Daoy (cell line): Measurements from ENCODE around the gene RESF1. TPM values are rescaled to one million over a fixed set of nuclear protein-coding genes. Genes with fewer than 3 reads are reported as not detected.

Experiments used
- DNase-seq: peaks from one replicate; pipeline ENCODE4 v3.0.0-alpha.2; 2015; ENCODE audit warnings: low read depth
- total RNA-seq: library from RNA; depleted of rRNA; stranded (reverse); fragments of >200 nt; shearing (Covaris generic); gene quantifications from 2 replicates; pipeline ENCODE4 v1.2.3, GENCODE V29; 2014

RESF1 gene
- total RNA-seq, 1 experiment from 2014 or later, result 12.1 TPM

DNA sequence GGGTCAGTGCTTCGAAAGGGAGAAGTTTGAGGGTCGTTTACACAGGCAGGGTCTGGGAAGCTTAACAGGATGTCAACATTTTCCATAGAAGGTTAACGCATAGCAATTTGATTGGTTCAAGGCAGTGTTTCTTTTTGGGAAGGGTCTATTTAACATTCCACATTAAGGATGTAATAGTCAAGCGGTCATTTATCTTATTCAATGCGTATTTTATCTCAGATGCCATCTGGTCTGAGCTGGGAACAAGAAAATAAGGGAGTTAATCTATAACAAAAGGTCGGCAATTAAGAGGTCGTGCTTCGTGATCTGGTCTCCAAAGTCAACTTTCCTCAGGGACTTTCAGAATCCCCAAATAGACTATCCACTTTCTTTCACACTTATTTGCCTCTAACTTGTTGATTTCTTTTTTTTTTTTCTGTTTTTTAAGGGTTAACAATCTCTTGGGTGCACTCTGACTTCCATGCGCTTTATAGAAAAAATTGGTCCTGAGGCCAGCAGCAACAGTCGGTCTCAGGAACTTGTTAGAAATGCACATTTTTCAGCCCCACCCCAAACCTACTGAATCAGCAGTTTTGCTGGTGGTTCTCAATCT is 550 bp upstream of the RESF1 start:
- no peak for DNase-seq

DNA sequence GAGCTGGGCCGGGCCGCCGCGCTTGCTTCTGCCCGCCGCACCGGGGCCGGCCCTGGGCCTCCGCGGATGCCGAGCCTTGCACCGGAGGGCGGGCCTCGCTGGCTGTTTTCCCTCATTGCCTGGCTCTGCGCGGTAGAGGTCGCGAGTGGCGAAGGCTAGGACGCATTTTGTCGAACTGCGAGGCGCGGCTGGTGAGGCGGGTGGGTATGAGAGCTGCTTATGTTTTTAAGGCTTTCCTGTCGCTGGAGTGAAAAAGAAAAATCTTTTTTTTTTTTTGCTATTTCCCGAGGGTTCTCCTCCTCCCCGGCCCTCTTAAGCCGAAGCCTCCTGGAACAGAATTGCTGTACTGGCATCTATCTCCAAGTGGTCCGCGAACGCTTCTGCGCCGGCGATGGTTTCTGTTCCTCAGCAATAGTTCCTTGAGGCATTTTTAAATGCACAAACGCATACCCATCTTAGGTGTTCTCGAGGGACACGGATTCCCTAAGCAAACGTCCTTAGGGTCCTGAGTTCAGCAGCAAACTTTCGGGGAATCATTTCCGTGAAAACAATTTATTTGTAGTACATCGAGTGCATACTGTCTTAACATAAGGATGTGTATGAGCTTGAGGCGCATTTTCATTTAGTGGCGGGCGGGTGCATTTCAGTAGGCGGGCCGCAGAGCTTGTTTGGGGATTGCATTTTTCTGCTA is 631 bp downstream of the RESF1 start:
- peak; percentile 66 for DNase-seq

DNA sequence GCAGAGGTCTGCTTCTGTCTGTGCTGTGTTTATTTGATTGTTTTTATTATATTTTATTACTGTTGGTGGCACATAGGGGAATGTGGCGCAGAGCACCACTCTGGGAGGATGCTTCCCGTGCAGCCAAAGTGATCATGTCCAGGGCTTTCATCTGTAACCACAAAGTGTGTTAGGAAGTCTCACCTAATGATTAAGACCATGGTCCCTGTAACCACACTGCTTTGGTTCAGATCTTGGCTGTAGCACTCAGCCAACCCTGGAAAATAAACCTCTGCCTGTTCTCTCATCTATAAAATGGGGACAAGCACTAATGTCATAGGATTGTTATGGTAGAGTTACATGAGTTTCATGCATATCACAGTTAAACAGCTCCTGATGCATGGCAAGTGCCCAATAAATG is 1.9 kb downstream of the RESF1 start:
- no peak for DNase-seq

DNA sequence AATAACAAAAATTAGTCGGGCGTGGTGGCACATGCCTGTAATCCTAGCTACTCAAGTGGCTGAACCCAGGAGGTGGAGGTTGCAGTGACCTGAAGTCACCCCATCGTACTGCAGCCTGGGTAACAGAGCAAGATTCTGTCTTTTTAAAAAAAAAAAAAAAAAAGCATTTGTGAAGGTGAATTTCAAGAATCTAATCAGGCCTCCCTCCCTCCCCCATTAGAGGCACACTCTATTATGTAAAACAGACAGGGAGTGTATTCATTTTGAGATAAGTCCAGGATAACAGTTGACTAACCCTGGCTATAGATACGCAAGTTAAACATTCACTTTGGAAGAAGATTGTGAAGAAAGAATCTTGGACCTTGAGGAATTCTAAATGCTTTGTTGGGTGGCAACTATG is 2.9 kb downstream of the RESF1 start:
- no peak for DNase-seq

DNA sequence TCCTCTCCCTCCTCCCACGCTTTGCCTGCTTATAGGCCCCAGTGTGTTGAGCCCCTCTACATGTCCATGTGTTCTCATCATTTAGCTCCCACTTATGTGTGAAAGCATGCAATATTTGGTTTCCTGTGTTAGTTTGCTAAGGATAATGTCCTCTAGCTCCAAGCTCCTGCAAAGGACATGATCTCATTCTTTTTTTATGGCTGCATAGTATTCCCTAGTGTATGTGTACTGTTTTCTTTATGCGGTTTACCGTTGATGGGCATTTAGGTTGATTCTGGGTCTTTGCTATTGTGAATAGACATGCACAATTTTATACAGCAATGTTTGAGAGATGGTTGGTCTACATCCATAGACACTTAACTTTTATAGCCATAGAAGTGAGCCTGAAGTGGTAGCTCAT is 5.1 kb downstream of the RESF1 start:
- DNase-seq, result no peak

DNA sequence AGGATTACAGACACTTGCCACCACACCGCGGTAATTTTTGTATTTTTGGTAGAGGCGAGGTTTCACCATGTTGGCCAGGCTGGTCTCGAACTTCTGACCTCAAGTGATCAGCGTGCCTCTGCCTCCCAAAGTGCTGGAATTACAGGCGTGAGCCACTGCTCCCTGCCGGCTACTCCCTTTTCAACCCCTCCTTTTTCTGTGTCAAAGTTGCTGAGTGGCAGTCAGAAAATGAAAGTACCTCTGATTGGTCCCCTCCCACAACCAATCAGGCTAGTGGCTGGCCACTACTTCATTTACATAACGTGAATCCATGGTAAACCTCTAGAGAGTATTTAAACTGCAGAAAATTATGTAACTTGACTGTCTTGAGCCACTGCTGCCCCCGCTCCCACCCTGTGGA is 5.9 kb downstream of the RESF1 start:
- no peak for DNase-seq

DNA sequence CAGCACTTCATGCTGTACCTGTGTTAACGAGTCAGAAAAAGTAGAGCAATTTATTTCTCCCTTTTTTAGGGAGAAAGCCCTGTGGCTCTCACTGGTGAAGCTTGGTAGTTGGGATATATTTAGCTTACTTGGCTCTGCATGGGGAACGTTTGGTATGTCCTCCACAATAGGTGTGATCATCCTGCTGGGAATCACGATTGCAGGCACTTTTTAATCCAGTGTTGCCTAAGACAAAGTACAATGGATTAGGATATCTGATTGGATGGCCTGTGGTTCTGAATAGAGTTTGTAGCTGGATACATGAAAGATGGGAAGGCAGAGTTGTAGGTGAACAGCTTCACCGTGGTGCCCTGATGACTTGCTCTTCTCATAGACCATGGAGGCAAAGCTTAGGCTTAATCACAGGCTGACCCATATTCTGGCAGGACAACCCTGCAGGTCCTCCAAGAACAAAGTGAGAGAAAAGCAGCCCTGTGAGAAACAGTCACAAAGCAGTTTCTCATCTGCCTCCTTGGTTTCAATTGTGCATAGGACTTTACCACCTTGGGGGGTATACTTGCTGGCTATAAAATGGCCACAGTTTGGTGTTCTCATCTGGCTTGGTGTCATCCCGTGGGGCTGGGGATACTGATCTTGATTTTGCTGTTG is 7.5 kb downstream of the RESF1 start:
- DNase-seq, result no peak

DNA sequence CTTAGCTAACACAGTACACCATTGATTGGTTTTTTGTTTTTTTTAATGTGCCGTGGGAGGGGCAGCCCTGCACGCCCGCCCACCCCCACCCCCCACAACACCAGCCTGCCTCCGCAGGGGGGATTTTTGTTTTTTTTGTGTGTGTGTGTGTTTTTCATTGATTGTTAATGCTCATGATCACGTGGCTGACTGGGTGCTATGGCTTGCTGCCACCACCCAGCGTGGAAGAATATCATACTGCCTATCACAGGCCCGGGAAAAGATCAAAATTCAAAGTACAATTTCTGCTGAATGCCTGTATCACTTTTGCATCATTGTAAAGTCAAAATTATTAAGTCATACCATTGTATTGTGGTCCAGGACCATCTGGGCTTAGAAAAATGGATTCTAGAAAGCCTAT is 8.3 kb downstream of the RESF1 start:
- no peak for DNase-seq

DNA sequence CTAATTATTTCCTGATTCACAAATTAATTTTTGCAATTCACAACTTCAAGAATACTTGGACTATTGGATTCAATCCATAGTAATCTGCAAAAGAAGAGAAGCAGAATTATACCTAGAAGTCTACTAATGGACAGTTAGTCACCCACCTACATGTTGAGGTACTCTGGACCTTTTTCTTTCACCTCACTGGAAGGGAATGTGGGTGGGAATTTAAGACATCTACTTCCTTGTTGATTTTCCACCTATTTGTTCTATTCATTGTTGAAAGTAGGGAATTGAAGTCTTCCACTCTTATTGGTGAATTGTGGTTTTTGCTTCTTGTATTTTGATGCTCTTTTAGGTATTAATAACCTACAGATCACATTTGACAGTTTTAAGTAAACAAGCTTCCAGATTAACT is 11.0 kb downstream of the RESF1 start:
- DNase-seq, result no peak

DNA sequence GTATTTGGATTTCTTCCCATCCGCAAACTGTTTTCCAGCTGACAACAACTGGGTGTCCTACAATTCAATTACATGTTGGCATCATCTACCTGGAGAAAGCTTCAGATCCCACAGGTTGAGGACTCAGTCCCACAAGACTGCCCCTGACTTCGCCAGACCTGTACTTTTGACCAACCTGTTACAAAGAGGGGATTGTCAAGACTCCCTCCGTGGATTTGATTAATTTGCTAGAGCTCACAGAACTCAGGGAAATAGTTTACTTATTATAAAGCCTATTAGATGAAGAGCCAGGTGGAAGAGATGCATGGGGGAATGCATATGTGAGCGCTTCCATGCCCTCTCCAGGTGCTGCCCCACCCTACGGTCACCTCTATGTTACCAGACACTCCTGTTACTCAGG is 14.6 kb downstream of the RESF1 start:
- DNase-seq, result no peak

DNA sequence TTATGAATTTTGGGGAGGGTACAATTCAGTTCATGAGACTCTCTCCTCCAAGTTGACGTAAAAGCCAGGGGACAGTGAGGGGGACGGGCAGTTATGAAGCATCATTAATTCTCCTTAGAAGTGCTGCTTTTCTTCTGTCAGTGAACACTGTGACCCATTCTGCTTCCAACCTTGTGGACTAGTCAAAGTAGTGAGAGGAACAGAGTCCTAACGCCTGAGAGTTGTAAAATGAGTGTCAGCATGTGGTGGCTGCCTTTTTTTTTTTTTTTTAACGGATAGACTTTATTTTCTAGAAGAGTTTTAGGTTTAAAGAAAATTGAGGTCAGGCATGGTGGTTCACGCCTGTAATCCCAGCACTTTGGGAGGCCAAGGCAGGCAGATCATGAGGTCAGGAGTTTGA is 15.5 kb downstream of the RESF1 start:
- no peak for DNase-seq

DNA sequence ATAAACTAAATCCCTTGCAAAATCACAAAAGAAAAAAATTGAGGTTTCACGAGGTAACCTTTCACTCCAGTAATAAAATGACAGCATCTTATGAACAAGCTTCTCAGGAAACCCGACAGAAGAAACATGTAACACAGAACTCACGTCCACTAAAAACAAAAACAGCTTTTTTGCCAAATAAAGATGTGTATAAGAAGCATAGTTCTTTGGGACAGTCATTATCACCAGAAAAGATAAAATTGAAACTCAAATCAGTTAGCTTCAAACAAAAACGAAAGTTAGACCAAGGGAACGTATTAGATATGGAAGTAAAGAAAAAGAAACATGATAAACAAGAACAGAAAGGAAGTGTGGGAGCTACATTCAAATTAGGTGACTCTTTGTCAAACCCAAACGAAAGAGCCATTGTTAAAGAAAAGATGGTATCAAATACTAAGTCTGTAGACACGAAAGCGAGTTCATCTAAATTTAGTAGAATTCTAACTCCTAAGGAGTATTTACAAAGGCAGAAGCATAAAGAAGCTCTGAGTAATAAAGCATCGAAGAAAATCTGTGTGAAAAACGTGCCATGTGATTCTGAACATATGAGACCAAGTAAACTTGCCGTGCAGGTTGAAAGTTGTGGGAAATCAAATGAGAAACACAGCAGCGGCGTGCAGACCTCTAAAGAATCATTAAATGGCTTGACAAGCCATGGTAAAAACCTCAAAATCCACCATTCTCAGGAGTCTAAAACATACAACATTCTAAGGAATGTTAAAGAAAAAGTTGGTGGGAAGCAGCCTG is 25.8 kb downstream of the RESF1 start:
- no peak for DNase-seq

DNA sequence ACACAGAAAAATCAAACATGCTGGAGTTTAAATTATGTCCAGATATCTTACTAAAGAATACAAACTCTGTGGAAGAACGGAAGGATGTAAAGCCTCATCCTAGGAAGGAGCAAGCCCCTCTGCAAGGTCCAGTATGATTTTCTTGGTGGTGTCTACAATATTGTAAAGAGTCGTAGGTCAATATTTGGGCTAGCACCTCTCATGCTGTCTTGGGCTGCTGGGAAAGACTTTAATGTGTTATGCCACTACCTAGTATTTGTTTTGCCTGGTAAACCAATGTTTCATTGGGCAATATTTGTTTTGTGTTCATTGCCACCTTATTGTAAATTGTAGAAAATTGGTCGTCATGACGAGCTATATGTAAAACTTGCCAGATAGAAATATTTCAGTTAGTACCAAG is 26.6 kb downstream of the RESF1 start:
- DNase-seq, result no peak

DNA sequence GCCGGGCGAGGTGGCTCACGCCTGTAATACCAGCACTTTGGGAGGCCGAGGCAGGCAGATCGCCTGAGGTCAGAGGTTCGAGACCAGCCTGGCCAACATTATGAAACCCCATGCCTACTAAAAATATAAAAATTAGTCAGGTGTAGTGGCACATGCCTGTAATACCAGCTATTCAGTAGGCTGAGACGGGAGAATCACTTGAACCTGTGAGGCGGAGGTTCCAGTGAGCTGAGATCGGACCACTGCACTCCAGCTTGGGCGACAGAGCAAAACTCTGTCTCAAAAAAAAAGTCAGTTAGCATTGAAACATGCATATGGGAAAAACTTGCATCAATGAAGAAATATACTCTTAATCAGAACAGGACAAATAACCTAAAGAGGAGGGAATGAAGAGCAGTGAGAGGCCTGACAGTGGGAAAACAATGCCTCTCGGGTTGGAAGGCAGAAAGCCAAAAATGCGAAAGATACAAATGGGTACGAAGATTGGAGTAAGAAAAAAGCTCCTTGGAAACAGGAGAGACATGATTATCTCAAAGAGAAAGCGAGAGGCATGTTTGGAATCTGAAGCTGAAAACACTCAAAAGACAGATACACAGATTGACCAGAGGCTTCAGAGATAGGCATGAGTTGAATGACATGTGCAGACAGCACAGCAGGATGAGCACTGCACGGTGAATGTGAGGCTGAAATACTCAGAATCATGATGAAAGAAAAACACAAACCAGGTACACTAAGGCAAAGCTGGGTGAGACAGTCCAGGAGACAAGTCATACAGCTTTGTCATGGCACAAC is 30.6 kb downstream of the RESF1 start:
- DNase-seq, result no peak

DNA sequence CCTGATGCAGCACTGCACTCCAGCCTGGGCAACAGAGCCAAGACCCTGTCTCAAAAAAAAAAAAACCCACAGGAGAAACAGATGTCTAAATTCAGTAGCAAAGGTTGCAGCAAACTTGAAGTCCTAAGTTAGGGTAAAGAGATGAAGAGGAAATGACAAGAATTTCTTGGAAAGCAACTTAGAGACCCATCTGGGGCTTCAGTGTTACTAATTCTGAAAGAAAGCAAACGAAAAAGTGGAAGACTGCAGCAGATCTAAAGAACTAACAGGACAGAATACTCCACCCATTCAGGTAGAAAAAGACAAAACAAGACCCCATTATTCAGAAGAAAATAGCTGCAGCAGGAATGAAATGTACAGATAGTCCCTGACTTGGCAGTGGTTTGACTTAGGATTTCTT is 31.9 kb downstream of the RESF1 start:
- no peak for DNase-seq

DNA sequence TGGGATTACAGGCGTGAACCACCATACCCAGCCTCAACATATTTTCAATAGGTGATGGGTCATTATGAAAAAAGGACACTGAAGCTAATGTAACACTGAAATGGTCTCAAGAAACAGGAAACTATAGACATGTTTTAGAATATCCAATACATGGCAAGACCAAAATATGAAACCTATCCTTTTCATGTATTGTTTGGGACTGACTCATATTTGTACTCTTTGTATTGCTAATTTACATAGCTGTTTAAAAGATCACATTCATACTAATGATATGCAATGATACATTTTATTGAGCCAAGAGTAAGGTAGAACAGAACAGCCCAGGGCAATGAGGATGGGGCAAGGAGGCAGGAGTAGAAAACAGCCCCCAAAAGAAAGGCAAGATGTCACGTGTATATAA is 32.6 kb downstream of the RESF1 start:
- DNase-seq, result no peak

DNA sequence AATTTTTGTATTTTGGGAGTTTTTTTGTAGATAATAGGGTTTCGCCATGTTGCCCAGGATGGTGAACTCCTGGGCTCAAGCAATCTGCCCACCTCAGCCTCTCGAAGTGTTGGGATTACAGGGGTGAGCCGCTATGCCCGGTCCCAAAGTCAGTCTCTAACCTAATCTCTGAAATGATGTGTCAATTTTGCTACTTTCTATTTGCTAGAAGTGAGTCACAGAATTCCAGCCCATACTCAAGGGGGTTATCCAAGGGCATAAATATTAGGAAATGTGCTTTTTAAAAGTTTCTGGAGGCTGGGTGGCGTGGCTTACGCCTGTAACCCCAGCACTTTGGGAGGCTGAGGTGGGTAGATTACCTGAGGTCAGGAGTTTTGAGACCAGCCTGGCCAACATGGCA is 40.5 kb downstream of the RESF1 start:
- DNase-seq, result no peak

DNA sequence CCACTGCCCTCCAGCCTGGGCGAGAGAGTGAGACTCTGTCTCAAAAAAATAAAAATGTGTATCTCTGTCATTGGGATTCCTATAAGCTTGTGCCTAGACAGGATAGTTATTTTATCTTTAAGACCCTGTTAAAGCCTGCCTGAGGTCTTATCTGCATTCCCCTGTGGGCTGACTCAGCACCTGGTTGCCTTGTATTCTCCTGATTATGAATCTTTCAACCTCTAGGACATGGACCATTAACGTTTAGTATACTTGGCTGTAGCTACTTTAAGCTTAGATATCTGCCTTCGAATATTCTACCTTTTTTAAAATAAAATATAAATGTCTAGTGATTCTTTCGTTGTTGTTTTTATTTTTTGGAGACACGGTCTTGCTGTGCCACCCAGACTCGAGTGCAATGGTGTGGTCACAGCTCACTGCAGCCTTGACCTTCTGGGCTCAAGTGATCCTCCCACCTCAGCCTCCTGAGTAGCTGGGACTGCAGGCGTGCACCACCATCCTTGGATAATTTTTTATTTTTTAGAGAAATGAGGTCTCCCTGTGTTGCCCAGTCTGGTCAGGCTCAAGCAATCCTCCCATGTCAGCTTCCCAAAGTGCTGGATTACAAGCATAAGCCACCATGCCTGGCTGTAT is 41.3 kb downstream of the RESF1 start:
- DNase-seq, result no peak

DNA sequence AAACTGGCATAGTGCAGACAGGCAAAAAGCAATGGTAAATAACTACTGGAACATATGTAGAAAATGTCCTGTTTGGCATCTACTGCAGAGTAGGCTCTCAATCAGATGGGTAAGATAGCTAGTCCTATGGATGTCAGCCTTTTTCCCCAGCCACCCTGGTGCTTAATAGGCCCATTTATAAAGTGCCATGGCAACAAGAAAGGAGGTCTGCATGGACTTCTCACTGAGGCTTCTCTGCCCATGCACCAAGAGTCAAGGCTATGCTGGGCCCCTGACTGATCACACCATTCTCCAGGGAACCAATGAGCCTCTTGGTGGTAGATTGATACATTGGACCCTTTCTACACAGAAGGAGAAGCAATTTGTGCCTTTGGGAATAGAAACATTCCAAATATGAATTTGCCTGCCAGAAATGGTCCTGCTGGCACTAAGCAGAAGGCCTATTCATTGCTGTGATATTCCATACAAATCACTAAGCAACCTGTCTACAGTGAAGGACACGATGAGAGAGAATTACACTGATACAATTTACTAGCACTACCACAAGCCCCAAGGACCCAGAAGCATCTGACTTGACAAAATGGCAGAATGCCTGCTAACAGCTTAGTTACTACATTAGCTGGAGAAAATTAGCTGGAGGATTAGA is 43.8 kb downstream of the RESF1 start:
- no peak for DNase-seq

DNA sequence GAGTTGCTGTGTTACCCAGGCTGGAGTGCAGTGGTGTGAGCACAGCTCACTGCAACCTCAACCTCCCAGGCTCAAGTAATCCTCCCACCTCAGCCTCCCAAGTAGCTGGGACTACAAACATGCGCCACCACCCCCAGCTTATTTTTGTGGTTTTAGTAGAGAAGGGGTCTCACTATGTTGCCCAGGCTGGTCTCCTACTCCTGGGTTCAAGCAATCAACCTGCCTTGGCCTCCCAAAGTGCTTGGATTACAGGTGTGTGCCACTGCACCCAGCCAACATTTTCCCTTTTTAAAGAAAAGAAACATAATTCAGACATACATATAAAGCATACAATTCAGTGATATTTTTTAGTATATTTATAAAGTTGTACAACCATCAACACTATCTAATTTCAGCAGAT is 44.4 kb downstream of the RESF1 start:
- DNase-seq, result no peak
